Measurements from ENCODE around the gene PLCXD1.
"Not testable (repeated sequence)": the region's sequence is repeated elsewhere in the genome, so short reads cannot be mapped to it uniquely, and the experiment has no call there.

PLCXD1 gene

GRCh38 chrX:281166-281999 lies at the start of gene PLCXD1:
Gene PLCXD1, plus strand, starts transcription at chrX:281381. Its CDS starts 2,807 bp downstream, at chrX:284188.
- DNase-seq, result no peak

- DNase-seq, result not testable (repeated sequence)
Observed at GRCh38 chrX:231637-232277, 49.4 kb upstream of the PLCXD1 start.

- DNase-seq, result not testable (repeated sequence)
Observed at GRCh38 chrX:232278-232655, 48.9 kb upstream of the PLCXD1 start.

GRCh38 chrX:236201-236600 lies 45.0 kb upstream of the PLCXD1 start:
- DNase-seq, result not testable (repeated sequence)

- no peak for DNase-seq
Observed at GRCh38 chrX:250965-251364, 30.2 kb upstream of the PLCXD1 start.

GRCh38 chrX:251396-252243 lies 29.6 kb upstream of the PLCXD1 start:
- DNase-seq, result not testable (repeated sequence)

- DNase-seq, result no peak
Observed at GRCh38 chrX:252244-252956, 28.8 kb upstream of the PLCXD1 start.

GRCh38 chrX:252957-253291 lies 28.3 kb upstream of the PLCXD1 start:
- no peak for DNase-seq

- DNase-seq, result no peak
Observed at GRCh38 chrX:253451-254297, 27.5 kb upstream of the PLCXD1 start.

GRCh38 chrX:254630-255215 lies 26.5 kb upstream of the PLCXD1 start:
- no peak for DNase-seq

GRCh38 chrX:255923-256331 lies 25.3 kb upstream of the PLCXD1 start:
- DNase-seq, result no peak

GRCh38 chrX:257054-257453 lies 24.1 kb upstream of the PLCXD1 start:
- not testable (repeated sequence) for DNase-seq

- DNase-seq, result no peak
Observed at GRCh38 chrX:257681-258289, 23.4 kb upstream of the PLCXD1 start.

- no peak for DNase-seq
Observed at GRCh38 chrX:258291-259040, 22.7 kb upstream of the PLCXD1 start.

GRCh38 chrX:259692-260355 lies 21.4 kb upstream of the PLCXD1 start:
- DNase-seq, result no peak

- DNase-seq, result no peak
Observed at GRCh38 chrX:261167-261918, 19.8 kb upstream of the PLCXD1 start.

GRCh38 chrX:261919-262352 lies 19.2 kb upstream of the PLCXD1 start:
- DNase-seq, result no peak

- no peak for DNase-seq
Observed at GRCh38 chrX:262381-262909, 18.7 kb upstream of the PLCXD1 start.

- DNase-seq, result not testable (repeated sequence)
Observed at GRCh38 chrX:264006-264405, 17.2 kb upstream of the PLCXD1 start.
